Measurements from ENCODE around the gene ETDC.
A peak's percentile ranks its signal among the peaks of the same experiment; 100 is the strongest.
"Not testable (repeated sequence)": the region's sequence is repeated elsewhere in the genome, so short reads cannot be mapped to it uniquely, and the experiment has no call there.

The ETDC gene

GRCh38 chrX:135309430-135309923 lies at the start of gene ETDC:
TSS of gene ETDC (plus strand) at chrX:135309480. CDS start at chrX:135309480, 0 bp downstream.
- DNase-seq (ENCODE audit: low spot score) = no peak

- DNase-seq (ENCODE audit: low spot score) = not testable (repeated sequence)
Measured at GRCh38 chrX:135260976-135261375, 48.3 kb upstream of the ETDC start.

- DNase-seq (ENCODE audit: low spot score) = not testable (repeated sequence)
Measured at GRCh38 chrX:135263376-135263775, 45.9 kb upstream of the ETDC start.

- DNase-seq (ENCODE audit: low spot score) = no peak
Measured at GRCh38 chrX:135264206-135264605, 45.1 kb upstream of the ETDC start.

- DNase-seq (ENCODE audit: low spot score) = no peak
Measured at GRCh38 chrX:135273162-135273561, 36.1 kb upstream of the ETDC start.

GRCh38 chrX:135275973-135276372 lies 33.3 kb upstream of the ETDC start:
- no peak for DNase-seq (ENCODE audit: low spot score)

- no peak for DNase-seq (ENCODE audit: low spot score)
Measured at GRCh38 chrX:135287266-135287823, 21.9 kb upstream of the ETDC start.

GRCh38 chrX:135295238-135295943 lies 13.9 kb upstream of the ETDC start:
- peak; percentile 54 for DNase-seq (ENCODE audit: low spot score)

- no peak for DNase-seq (ENCODE audit: low spot score)
Measured at GRCh38 chrX:135295944-135296305, 13.4 kb upstream of the ETDC start.

- DNase-seq (ENCODE audit: low spot score) = no peak
Measured at GRCh38 chrX:135302269-135302873, 6.9 kb upstream of the ETDC start.

GRCh38 chrX:135304741-135305140 lies 4.5 kb upstream of the ETDC start:
- DNase-seq (ENCODE audit: low spot score) = no peak

- no peak for DNase-seq (ENCODE audit: low spot score)
Measured at GRCh38 chrX:135307171-135307570, 2.1 kb upstream of the ETDC start.

- no peak for DNase-seq (ENCODE audit: low spot score)
Measured at GRCh38 chrX:135308345-135308855, 880 bp upstream of the ETDC start.

- DNase-seq (ENCODE audit: low spot score) = no peak
Measured at GRCh38 chrX:135315864-135316263, 6.6 kb downstream of the ETDC start.

GRCh38 chrX:135324463-135324862 lies 15.2 kb downstream of the ETDC start:
- DNase-seq (ENCODE audit: low spot score) = no peak

GRCh38 chrX:135325036-135325818 lies 15.9 kb downstream of the ETDC start:
- not testable (repeated sequence) for DNase-seq (ENCODE audit: low spot score)

- DNase-seq (ENCODE audit: low spot score) = no peak
Measured at GRCh38 chrX:135327299-135327698, 18.0 kb downstream of the ETDC start.

- DNase-seq (ENCODE audit: low spot score) = no peak
Measured at GRCh38 chrX:135328421-135329005, 19.2 kb downstream of the ETDC start.

GRCh38 chrX:135330706-135331105 lies 21.4 kb downstream of the ETDC start:
- DNase-seq (ENCODE audit: low spot score) = no peak

GRCh38 chrX:135331525-135331924 lies 22.2 kb downstream of the ETDC start:
- no peak for DNase-seq (ENCODE audit: low spot score)

- DNase-seq (ENCODE audit: low spot score) = no peak
Measured at GRCh38 chrX:135340831-135341230, 31.6 kb downstream of the ETDC start.

- no peak for DNase-seq (ENCODE audit: low spot score)
Measured at GRCh38 chrX:135345107-135345589, 35.9 kb downstream of the ETDC start.
